Transverse colon (tissue), 4 donors: ENCODE measurements around the gene FNTB. TPM values are rescaled to one million over a fixed set of nuclear protein-coding genes. Genes with fewer than 3 reads are reported as not detected.

Experiments used
- DNase-seq: peaks from one replicate; pipeline ENCODE4 v3.0.0-alpha.2; 2019
- H3K27ac ChIP-seq, 4 donors: fragments of 200-600 bp; sonication (generic); 2 replicates each; pipeline ENCODE4 v1.5.1; 2016 to 2018; ENCODE audit warnings: inconsistent platforms in 4 of 4
- H3K27me3 ChIP-seq: fragments of 200-600 bp; sonication (generic); 2 replicates; pipeline ENCODE4 v1.5.1; 2017; ENCODE audit warnings: inconsistent platforms
- H3K36me3 ChIP-seq, 4 donors: fragments of 200-600 bp; sonication (generic); 2 replicates each; pipeline ENCODE4 v1.5.1; 2017 to 2019; ENCODE audit warnings: inconsistent platforms in 4 of 4
- H3K4me1 ChIP-seq, 4 donors: fragments of 200-600 bp; sonication (generic); 2 replicates each; pipeline ENCODE4 v1.5.1; 2017 to 2020; ENCODE audit warnings: inconsistent platforms in 4 of 4
- H3K4me3 ChIP-seq, 4 donors: fragments of 200-600 bp; sonication (generic); 1 replicate in 1 of 4; 2 replicates in 3 of 4; pipeline versions ENCODE4 v1.5.1 to v1.6.1; 2017 to 2019; ENCODE audit warnings: inconsistent platforms in 4 of 4
- H3K9me3 ChIP-seq, 2 donors: fragments of 200-600 bp; sonication (generic); 2 replicates each; pipeline ENCODE4 v1.5.1; 2017 to 2019; ENCODE audit warnings: inconsistent platforms in 2 of 2
- EP300 ChIP-seq: sonication (generic); formaldehyde crosslinking; IDR thresholded peaks from one replicate; pipeline ENCODE4 v1.6.1; 2017; ENCODE audit warnings: antibody characterized with exemption, low read depth
- POLR2A ChIP-seq: fragments of 450-650 bp; IDR thresholded peaks from one replicate; pipeline ENCODE4 v1.6.1; 2016; ENCODE audit warnings: antibody characterized with exemption, mild to moderate bottlenecking, moderate library complexity
- POLR2AphosphoS5 ChIP-seq, 3 donors: sonication (generic); formaldehyde crosslinking; IDR thresholded peaks; one replicate each; pipeline ENCODE4 v1.6.1; 2016; ENCODE audit warnings: antibody characterized with exemption in 3 of 3
- WGBS, 2 donors: methylation state at CpG; one replicate each; pipeline ENCODE4 v1.1.5; 2018; ENCODE audit warnings: low coverage in 1 of 2; 5-methylcytosine and 5-hydroxymethylcytosine counted together
- in situ Hi-C, 4 donors: fragments of 200-750 bp; cut with MboI; loops; one replicate each; pipeline versions ENCODE4 v1.15.0 to v1.15.1; 2017; ENCODE audit warnings: low sequenced_read_pairs in 3 of 4, low pct_ligation_motif_present in 1 of 4, low pct_unique_long_range_greater_than_20kb in 1 of 4
- intact Hi-C: fragments of 100-400 bp; cut with DNase I; formaldehyde crosslinking; loops from one replicate; pipeline ENCODE4 v1.15.1; 2023; ENCODE audit warnings: low total_unique reads
- total RNA-seq, 4 donors: library from RNA; depleted of rRNA; stranded (reverse); fragments of >200 nt; gene quantifications; one replicate each; pipeline ENCODE4 v1.1.0, GENCODE V29; 2016
- TF ChIP-seq, protein P1 (sequence below), 5 experiments: fragments of 200-600 bp in 3 of 5; fragments of 450-650 bp in 2 of 5; sonication (generic) in 3 of 5; IDR thresholded peaks; 1 replicate in 2 of 5; 2 replicates in 3 of 5; pipeline ENCODE4 v1.5.1; 2016 to 2017; ENCODE audit warnings: antibody characterized with exemption in 5 of 5, inconsistent platforms in 3 of 5, mild to moderate bottlenecking in 2 of 5, moderate library complexity in 1 of 5

The FNTB gene
- total RNA-seq, 4 donors from 2014 or later, result 6.5 to 77.2 (median 12.7) TPM

DNA sequence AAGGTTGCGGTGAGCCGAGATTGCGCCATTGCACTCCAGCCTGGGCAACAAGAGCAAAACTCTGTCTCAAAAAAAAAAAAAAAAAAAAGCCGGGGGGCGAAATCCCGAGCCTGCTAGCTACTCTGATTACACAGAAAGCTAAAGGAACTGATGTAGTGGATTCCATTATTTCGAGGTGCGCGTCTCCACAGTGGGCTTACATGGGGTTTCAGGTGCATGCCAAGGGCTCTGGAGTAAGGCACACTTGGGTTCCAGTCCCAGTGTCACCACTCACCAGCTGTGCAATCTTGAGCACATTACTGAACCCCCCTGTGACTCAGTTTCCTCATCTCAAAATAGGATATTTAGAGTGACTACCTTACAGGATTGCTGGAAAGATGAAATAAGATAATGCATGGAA, 12.9 kb upstream of the FNTB start:
- Histone ChIP-seq H3K27me3 (no peaks in the 10 kb centered on the region), H3K27ac (no peak overlapping the region), H3K9me3 (no peaks in the 10 kb centered on the region), H3K4me3 (no peak overlapping the region), H3K4me1 (peaks cover 0 to 31% (median 21%) of the 10 kb centered on the region in 4 donors), H3K36me3 (no peaks in the 10 kb centered on the region)
- intact Hi-C loops, result no loop called here
- DNase-seq, result no peak
- in situ Hi-C loops, result no loop called here
- no peak for TF ChIP-seq POLR2A
- TF ChIP-seq, protein P1, sequence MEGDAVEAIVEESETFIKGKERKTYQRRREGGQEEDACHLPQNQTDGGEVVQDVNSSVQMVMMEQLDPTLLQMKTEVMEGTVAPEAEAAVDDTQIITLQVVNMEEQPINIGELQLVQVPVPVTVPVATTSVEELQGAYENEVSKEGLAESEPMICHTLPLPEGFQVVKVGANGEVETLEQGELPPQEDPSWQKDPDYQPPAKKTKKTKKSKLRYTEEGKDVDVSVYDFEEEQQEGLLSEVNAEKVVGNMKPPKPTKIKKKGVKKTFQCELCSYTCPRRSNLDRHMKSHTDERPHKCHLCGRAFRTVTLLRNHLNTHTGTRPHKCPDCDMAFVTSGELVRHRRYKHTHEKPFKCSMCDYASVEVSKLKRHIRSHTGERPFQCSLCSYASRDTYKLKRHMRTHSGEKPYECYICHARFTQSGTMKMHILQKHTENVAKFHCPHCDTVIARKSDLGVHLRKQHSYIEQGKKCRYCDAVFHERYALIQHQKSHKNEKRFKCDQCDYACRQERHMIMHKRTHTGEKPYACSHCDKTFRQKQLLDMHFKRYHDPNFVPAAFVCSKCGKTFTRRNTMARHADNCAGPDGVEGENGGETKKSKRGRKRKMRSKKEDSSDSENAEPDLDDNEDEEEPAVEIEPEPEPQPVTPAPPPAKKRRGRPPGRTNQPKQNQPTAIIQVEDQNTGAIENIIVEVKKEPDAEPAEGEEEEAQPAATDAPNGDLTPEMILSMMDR (IDR thresholded peaks at IDR 0.05), result no peak
- no peak for TF ChIP-seq EP300
- no peak for TF ChIP-seq POLR2AphosphoS5 (IDR thresholded peaks at IDR 0.05)
- 93% methylated on average over 9 of the region's 9 CpGs; no CpG with 5 or more reads in 1 of the 2 donors for WGBS, 2 donors

DNA sequence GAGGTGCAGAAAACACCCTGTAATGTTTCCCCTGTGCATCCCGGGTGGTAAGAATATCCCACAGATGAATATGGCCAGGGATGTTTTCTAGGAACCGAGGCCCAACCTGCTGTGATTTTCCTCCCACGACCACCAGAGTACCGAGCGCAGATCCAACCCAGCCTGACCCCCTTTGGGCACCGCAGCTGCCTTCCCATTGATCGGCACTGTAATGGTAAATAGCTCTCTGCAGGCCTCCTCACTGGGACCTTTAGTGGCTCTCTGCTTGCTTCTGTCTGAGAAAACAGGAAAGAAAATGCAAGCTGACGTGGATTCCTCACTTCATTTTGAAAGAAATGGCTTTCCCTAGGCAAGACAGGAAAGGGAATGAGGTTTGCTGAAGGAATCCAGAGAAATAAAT, 12.1 kb upstream of the FNTB start:
- H3K4me3 ChIP-seq, result no peak overlapping the region
- in situ Hi-C loops (no loop called here), intact Hi-C loops (no loop called here)
- no peaks in the 10 kb centered on the region for H3K9me3 ChIP-seq
- DNase-seq, result no peak
- WGBS, 2 donors, result 77 to 88% methylated on average over 1 to 8 of the region's 8 CpGs
- TF ChIP-seq POLR2A, result no peak
- TF ChIP-seq, protein P1 (IDR thresholded peaks at IDR 0.05), result no peak
- TF ChIP-seq POLR2AphosphoS5 (IDR thresholded peaks at IDR 0.05), result no peak
- no peak for TF ChIP-seq EP300
- no peaks in the 10 kb centered on the region for H3K27me3 ChIP-seq
- H3K4me1 ChIP-seq, result peaks cover 0 to 30% (median 21%) of the 10 kb centered on the region in 4 donors
- no peaks in the 10 kb centered on the region for H3K36me3 ChIP-seq
- H3K27ac ChIP-seq, result no peak overlapping the region

DNA sequence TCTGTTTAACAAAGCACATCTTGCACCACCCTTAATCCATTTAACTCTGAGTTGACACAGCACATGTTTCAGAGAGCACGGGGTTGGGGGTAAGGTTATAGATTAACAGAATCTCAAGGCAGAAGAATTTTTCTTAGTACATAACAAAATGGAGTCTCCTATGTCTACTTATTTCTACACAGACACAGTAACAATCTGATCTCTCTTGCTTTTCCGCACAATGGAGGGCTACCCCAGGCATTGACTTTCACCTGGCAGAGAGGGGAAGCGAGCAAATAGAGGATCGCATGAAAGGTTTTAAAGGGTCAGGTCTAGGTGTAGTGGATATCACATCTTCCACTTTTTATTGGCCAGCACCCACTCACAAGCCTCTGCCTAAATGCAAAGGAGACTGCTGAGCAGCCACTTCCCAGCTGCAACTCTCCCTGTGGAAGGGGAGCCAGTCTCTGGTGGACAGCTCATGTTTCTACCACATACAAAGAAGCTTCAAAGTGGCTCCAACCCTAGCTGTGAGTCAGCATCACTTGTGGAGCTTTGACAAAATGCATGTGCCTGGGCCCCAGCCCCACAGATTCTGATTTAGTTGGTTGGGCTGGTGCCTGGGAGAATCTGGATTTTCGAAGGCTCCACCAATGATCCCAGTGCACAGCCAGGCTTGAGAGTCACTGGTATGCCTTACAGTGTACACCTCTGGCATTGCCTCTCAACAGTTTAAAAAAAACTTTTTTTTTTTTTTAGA, 7.2 kb upstream of the FNTB start:
- H3K27me3 ChIP-seq, result no peaks in the 10 kb centered on the region
- WGBS, 2 donors, result 76 to 87% methylated on average over 4 to 5 of the region's 5 CpGs
- no peaks in the 10 kb centered on the region for H3K36me3 ChIP-seq
- no peak overlapping the region for H3K27ac ChIP-seq
- H3K4me3 ChIP-seq, result no peak overlapping the region
- in situ Hi-C loops (loop anchor here in 2 of 4 donors (10.0 to 25.0 kb wide), 2 partner anchors 155 to 408 kb away; no protein-coding TSS in a partner anchor), intact Hi-C loops (no loop called here)
- TF ChIP-seq EP300 (no peak), POLR2AphosphoS5 (IDR thresholded peaks at IDR 0.05) (no peak), POLR2A (no peak)
- TF ChIP-seq, protein P1 (IDR thresholded peaks at IDR 0.05), result no peak
- no peak for DNase-seq
- H3K4me1 ChIP-seq, result peaks cover 0 to 7% (median 4%) of the 10 kb centered on the region in 4 donors
- H3K9me3 ChIP-seq, result no peaks in the 10 kb centered on the region

DNA sequence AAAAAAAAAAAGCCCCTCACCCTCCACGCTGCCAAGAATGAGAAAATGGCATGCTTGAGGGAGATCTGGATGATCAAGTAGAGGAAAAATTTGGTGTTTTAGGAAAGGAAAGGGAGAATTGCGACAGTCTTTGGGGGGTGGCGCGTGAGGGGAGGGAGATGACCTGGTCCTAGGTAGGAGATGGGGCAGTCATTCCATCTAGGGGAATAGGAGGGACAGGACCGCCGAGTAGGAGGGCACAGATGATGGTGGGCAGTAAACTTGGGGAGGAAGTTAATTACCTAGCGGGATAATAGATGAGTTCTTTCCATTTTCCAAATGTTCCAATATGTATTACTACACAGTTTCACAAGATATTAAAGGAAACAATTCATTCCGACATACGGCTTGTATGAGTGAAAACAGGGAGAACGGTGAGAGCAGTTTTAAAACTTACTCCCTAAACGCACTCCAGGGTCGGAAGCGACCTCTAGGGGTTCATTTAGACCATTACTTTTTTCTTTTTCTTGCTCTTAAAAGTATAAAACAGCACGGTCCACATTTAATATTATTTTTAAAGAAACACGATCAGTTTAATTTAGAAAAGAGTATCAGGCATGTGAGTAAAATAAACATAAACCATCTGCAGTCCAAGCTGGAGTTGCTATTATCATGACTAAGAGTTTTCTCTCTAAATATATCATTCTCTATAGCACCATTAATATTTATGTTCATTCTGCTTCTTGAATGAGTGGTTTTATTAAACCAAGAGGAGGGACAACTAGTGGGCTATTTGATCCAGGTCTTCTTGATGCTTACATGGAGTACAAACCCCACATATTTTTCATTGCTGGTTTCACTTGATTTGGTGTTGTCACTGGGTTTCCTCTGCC, 3.0 kb upstream of the FNTB start:
- no peaks in the 10 kb centered on the region for H3K27me3 ChIP-seq
- no peak for TF ChIP-seq EP300
- TF ChIP-seq, protein P1 (IDR thresholded peaks at IDR 0.05), result peak; percentile 53 to 70 (median 58)
- H3K27ac ChIP-seq, result no peak overlapping the region
- intact Hi-C loops (loop anchor here (2.0 kb wide), 1 partner anchor 163 kb away; no protein-coding TSS in a partner anchor), in situ Hi-C loops (loop anchor here in 2 of 4 donors (10.0 to 25.0 kb wide), 2 partner anchors 159 to 404 kb away; no protein-coding TSS in a partner anchor)
- WGBS, 2 donors, result 9 to 13% methylated on average over 10 to 15 of the region's 15 CpGs
- peak; percentile 33 for DNase-seq
- H3K4me1 ChIP-seq, result peaks cover 0 to 23% (median 16%) of the 10 kb centered on the region in 4 donors
- no peaks in the 10 kb centered on the region for H3K9me3 ChIP-seq
- no peaks in the 10 kb centered on the region for H3K36me3 ChIP-seq
- H3K4me3 ChIP-seq, result no peak overlapping the region
